KOPT-K1 (cell line): ENCODE data around the gene ARHGAP21.

Experiments used
- H3K27ac ChIP-seq: fragments of 200-600 bp; sonication (generic); 2 replicates; pipeline ENCODE4 v1.5.1; 2016; ENCODE audit warnings: antibody characterized with exemption, mild to moderate bottlenecking, low read depth, low read length; ENCODE audit not compliant: poor library complexity, severe bottlenecking
- H3K36me3 ChIP-seq: fragments of 200-600 bp; sonication (generic); 2 replicates; pipeline ENCODE4 v1.5.1; 2017; ENCODE audit warnings: antibody characterized with exemption, mild to moderate bottlenecking, low read length, moderate library complexity; ENCODE audit not compliant: insufficient read depth
- H3K9me3 ChIP-seq: fragments of 200-600 bp; sonication (generic); 2 replicates; pipeline ENCODE4 v1.5.1; 2017; ENCODE audit warnings: antibody characterized with exemption, low read length, mild to moderate bottlenecking; ENCODE audit not compliant: insufficient read depth, poor library complexity, severe bottlenecking

Gene ARHGAP21

DNA sequence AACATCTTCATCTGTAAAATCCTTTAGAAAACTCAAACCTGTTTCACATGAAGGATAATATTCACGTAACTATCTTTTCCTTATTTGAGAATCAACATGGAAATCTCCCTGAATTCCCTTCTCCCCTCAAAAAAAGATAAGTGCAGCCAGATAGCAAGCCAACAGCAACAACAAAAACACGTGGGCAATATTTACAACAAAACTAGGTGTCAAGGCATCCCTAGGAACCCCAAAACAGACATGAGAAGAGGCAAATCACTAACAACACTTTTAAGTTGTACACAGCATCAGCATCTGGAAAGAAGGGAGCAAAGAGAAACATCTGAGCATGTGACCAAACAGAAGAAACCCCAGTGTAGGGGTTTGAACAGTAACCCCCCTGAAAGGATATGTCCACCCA lies 12.2 kb downstream of the ARHGAP21 start:
- Histone ChIP-seq H3K36me3 (peaks cover 2% of the 10 kb centered on the region; the same call in 1 of the 2 replicates), H3K9me3 (no peaks in the 10 kb centered on the region), H3K27ac (no peak overlapping the region)

DNA sequence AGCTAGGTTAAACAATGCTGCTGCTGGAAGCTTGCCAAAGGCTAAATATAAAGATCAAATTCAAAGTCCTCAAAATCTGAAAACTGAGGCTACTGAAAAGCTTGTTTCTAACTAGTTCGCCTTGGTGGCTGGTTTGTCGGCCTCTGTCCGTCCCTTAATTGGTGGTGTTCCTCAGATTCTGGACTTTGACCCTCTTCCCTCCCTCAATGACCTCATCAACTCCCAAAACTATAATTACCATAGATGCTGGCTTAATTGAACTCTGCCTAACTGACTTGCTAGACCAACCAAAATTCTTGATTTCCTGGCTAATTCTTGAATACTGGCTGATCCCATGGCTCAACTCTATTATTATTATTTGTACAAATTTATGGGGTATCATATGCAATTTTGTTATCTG lies 15.6 kb downstream of the ARHGAP21 start:
- no peaks in the 10 kb centered on the region for H3K9me3 ChIP-seq
- H3K36me3 ChIP-seq = no peaks in the 10 kb centered on the region
- H3K27ac ChIP-seq = no peak overlapping the region

DNA sequence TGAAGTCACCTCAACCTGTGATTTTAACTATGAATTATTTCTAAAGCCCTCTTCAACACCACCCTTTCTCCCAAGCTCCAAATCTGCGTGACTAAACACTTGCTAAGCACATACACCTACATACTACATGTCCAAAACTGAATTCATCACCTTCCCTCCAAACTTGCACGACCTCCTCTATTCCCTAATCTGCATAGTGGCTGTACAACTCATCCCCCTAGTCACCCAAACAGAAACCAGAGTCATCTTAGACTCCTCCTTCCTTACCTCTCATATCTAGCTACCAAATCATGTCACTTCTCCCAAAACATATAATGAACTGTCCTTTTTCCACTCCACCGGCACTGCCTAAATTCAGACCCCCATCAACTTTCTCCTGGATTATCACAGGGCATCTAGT lies 16.2 kb downstream of the ARHGAP21 start:
- Histone ChIP-seq H3K9me3 (no peaks in the 10 kb centered on the region), H3K36me3 (no peaks in the 10 kb centered on the region), H3K27ac (no peak overlapping the region)

DNA sequence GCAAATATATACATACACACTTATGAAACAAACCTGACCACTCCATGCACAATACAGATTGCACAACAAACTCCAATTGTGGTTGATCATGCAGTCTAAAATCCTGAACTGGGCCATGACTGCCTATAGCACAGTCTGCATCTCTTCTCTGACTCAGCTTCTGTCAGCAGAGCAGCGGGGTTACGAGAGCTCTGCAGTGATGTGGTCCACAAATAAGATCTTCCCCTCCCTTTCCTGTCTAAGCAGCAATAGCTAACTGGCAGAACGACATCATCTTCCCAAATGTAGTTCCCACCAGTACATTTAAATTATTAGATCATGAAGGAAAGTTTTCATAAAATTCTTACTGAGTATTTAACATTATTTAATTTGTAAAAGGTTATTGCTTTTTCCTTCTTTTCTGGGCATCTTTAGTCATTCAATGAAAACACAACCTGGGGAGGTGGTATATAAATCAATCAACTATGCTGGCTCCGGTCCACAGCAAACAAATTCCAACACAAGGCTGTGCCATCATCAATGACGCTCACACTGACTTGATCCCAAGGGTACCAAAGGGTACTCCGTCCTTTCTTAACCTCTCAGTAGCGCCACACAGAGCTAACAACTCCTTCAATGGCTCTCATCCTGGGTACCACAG lies 17.1 kb downstream of the ARHGAP21 start:
- no peak overlapping the region for H3K27ac ChIP-seq
- H3K36me3 ChIP-seq = no peaks in the 10 kb centered on the region
- no peaks in the 10 kb centered on the region for H3K9me3 ChIP-seq

DNA sequence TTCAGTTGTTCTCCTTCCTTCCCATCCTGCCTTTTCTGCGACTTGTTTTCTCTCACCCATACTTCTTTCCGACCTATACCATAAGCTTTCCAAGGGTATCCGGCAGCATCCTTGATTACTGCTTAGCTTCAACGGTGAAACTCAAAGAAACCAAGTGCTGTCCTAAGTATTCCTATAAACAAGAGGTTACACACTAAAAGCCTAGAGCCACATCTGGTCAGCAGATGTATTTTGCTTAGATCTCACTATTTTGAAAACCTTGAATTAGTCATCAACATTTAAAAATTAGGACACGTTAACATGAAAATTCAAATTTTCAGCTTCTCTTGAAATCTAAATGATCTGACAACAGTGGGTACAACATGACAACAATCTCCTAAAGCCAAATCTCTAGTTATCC lies 20.0 kb downstream of the ARHGAP21 start:
- Histone ChIP-seq H3K9me3 (no peaks in the 10 kb centered on the region), H3K36me3 (no peaks in the 10 kb centered on the region), H3K27ac (no peak overlapping the region)

DNA sequence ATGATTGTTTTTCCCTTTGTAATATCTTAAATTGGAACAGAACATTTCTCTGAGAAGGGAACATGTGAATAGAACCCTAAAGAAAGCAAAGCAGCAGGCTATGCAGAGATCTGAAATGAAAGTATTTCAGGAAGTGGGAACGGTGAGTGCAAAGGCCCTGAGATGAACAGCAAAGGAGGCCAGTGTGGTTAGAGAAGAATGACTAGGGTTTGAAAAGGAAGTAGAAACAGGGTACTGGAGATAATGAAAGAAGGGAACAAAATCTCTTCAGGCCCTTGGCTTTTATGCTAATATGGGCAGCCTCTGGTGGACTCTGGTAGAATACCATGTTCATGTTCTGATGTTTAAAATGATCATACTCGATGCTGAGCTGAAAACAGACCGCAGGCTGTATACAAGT lies 22.2 kb downstream of the ARHGAP21 start:
- H3K9me3 ChIP-seq = no peaks in the 10 kb centered on the region
- H3K27ac ChIP-seq = peak overlapping the region; percentile 2
- no peaks in the 10 kb centered on the region for H3K36me3 ChIP-seq

DNA sequence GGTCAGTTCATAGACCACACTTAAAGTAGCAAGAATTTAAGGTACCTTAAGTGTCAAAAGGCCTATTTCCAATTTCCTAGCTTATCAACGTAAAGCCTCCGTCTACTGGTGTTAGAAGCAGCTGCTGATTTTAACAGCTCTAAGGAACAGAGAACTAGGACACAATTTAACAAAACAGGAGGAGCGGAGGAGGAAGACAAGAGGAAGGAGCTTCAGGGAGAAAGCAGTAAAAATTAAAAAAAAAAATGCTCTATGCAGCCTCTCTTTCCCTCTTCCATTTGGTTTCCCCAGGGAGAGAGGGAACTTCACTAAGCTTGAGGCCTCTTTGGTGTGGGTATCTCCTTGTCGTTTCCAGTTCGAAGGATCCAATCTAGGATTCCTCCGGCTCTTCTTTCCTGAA lies 22.7 kb downstream of the ARHGAP21 start:
- no peak overlapping the region for H3K27ac ChIP-seq
- no peaks in the 10 kb centered on the region for H3K9me3 ChIP-seq

DNA sequence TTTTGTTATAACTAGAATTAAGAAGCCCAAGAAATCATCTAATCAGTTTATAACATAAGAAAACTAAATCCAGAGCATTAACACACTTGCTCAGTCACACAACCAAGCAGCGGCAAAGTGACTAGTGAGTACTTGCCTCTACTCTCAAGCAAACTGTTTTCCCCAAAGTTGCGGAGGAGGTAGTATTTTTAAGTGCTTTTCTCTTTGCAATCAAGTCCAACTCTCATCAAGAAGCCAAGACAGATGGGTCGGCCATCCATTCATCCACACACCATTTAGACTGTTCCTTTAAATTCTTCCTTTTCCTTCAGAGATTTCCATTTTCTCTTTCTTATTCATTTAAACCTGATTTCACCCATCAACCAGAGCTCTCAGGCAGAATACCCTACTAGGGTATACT lies 25.4 kb downstream of the ARHGAP21 start:
- Histone ChIP-seq H3K36me3 (no peaks in the 10 kb centered on the region), H3K9me3 (no peaks in the 10 kb centered on the region), H3K27ac (no peak overlapping the region)

More for the DNA sequence above, 22.7 kb downstream of the ARHGAP21 start:
- H3K36me3 ChIP-seq = no peaks in the 10 kb centered on the region

DNA sequence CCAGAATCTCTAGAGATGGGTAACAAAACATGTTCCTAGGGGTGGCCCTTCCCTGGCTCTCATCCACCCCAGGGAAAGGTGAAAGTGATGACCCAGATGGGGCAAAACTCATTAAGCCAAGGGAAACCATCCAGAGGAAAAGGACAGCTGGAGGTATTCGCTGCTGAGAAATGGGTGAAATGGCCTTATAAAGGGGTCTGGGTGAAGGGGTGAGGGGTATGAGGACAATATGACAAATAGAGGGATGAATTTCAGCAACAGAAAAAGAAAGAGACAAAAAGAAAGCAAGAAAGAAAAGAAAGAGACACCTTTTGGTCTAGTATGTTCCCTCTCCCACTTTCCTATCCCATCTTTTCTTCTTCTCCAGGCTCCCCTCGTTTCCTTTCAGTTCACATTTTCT lies 26.6 kb downstream of the ARHGAP21 start:
- H3K27ac ChIP-seq = no peak overlapping the region
- H3K9me3 ChIP-seq = no peaks in the 10 kb centered on the region
- H3K36me3 ChIP-seq = no peaks in the 10 kb centered on the region

DNA sequence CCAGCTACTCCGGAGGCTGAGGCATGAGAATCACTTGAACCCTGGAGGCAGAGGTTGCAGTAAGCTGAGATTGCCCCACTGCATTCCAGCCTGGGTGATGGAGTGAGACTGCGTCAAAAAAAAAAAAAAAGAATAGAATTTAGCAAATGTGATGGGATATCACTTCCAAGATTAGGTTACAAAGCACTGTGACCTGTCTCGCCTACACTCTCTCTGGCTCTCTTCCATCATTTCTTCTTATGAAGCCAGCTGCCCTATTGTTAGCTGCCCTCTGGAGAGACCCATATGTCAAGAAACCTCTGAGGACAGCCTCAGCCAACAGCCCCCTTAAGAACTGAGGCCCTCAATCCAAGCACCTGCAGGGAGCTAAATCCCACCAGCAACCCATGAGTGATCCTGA lies 28.2 kb downstream of the ARHGAP21 start:
- no peaks in the 10 kb centered on the region for H3K36me3 ChIP-seq
- H3K9me3 ChIP-seq = no peaks in the 10 kb centered on the region
- no peak overlapping the region for H3K27ac ChIP-seq

DNA sequence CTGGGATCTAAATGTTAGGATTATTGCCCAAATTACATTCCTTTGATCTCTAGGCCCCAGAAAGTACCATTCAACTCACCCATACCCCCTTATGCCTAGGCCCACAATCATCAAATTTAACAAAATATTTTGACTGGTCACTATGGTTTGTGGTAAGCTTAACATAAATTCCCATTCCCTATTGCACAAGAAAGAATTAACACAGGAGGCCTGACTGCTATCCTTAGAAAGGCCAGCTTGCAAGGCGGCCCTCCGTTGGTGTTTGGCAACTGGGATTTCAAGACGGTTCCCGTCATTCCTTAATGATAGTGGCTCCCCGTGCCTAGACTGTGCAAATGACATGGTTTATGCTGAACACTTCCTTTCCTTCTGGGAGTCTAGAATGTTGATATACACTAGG lies 29.6 kb downstream of the ARHGAP21 start:
- Histone ChIP-seq H3K27ac (no peak overlapping the region), H3K36me3 (no peaks in the 10 kb centered on the region), H3K9me3 (no peaks in the 10 kb centered on the region)

DNA sequence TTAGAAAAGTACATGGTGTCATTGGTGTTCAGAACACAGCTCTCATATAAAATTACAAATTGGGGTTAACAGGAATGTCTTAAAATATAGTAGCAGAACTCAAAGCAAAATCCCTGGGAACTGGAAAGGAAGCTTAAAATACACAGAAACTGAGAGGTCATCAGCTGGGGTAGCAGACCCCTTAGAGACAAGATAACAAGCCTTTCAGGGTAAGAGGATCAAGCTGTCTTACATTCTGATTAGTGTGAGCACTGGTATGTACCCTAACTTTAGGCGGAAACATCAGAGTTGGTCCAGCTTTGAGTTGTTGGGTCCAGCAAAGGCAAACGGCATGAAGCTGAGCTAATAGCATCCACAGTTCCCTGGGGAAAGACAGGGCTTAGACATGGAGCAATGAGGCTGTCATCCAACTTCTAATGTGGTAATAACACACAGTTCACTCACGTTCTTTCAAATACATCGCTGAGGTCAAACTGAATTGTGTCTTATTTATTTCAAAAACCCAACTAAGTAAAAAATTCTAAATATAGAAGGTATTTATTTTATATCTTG lies 32.6 kb downstream of the ARHGAP21 start:
- H3K9me3 ChIP-seq = no peaks in the 10 kb centered on the region
- H3K36me3 ChIP-seq = no peaks in the 10 kb centered on the region
- no peak overlapping the region for H3K27ac ChIP-seq

DNA sequence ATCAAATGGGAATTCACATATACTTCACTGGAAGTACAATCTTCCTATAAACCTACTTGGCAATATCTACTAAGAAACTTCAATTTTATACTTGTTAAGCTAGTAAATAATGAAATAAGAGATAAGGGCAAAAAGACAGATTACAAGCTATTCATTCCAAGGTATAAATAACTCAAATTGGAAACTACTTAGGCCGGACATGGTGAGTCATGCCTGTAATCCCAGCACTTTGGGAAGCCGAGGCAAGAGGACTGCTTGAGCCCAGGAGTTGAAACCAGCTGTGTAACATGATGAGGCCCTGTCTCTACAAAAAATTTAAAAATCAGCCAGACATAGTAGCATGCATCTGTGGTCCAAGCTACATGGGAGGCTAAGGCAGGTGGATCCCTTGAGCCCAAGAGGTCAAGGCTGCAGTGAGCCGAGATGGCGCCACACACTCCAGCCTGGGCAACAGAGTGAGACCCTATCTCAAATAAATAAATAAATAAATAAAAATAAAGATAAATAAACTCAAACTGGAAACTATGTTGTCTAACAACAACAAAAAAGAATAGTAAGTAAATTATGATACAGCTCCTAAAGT lies 37.6 kb downstream of the ARHGAP21 start:
- Histone ChIP-seq H3K27ac (no peak overlapping the region), H3K9me3 (peaks cover 4% of the 10 kb centered on the region), H3K36me3 (no peaks in the 10 kb centered on the region)

DNA sequence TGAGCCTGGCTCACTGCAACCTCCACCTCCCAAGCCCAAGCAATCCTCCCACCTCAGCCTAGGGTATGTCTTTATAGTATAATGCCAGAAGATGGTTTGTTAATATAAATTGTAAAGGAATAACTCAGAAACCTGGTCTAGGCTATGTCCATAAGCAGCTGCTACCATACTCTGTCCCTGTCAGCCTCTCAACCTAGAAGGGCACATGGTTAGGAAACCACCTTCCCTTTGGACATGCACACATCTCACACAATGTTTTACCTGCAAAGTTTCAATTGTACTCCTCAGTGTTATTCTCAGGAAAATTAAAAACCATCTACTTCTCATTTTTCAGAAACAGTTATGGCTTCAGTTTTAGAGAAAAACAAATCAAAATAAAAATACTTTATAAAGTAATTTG lies 40.1 kb downstream of the ARHGAP21 start:
- Histone ChIP-seq H3K27ac (no peak overlapping the region), H3K9me3 (peaks cover 12% of the 10 kb centered on the region), H3K36me3 (no peaks in the 10 kb centered on the region)

DNA sequence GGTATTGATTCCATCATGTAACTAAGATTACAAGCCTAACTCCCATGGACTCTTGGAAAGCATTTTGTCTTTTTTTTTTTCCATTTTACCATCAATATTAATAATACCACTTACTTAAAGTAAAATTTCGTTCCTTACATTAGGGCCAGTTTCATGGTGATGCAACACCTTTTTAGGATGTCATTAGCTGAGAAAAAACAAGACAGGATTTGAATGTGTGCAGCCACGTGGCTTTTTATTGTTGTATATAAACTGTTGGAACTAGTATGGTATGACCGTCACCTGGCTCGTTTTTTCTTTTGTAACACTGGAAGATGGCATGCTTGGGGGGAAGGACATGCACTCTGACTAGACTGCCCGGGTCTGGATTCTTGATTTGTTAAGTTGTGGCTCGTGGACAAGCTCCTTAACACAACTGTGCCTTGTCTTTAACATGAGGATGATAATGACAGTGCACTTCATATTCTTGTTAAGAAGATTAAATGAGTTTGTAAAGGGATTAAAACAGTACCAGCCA lies 42.1 kb downstream of the ARHGAP21 start:
- peaks cover 13% of the 10 kb centered on the region for H3K9me3 ChIP-seq
- H3K36me3 ChIP-seq = no peaks in the 10 kb centered on the region
- no peak overlapping the region for H3K27ac ChIP-seq
